ENCODE data around the gene ORMDL3.

Gene ORMDL3

DNA sequence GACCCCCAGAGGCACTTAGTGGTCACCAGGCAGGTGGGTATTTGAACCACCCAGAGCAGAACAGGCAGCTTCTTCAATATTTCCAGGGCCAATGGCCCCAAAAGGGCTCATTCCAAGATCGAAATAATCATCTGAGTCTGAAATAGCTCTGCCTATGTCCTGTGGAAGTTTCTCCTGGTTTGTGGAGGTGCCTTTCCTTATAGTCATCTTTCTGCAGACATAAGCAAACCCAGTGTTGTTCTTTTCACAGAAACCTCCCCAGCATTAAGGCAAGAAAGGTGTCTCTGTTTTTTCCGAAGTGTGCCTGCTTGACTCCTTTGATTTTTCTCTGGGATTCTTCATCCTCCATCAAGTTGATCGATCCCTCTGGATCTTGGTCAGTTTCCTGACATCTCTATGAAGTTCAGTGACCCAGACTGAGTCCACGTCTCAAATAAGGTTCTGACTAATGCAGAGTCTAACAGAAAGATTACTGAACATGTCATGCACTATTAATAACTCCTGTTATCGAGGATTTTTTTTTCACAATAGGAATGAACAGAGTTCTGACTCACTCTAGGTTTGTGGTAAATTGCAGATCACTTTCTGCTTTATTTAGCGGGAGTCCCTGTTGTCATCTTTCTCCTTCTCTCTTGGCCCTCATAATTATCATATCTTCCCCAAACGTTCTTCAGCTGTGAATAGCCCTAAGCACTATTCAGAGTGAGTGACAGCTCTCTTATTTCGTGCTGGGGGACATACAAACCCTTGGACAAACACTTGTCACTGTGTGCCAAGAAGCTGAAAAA lies 1.7 kb upstream of the ORMDL3 start:
- in situ Hi-C loops (cut with HindIII; ENCODE audit: low pct_ligation_motif_present, low pct_unique_long_range_greater_than_20kb, low sequenced_read_pairs), result no loop called here
- DNase-seq, result peak; percentile 92

DNA sequence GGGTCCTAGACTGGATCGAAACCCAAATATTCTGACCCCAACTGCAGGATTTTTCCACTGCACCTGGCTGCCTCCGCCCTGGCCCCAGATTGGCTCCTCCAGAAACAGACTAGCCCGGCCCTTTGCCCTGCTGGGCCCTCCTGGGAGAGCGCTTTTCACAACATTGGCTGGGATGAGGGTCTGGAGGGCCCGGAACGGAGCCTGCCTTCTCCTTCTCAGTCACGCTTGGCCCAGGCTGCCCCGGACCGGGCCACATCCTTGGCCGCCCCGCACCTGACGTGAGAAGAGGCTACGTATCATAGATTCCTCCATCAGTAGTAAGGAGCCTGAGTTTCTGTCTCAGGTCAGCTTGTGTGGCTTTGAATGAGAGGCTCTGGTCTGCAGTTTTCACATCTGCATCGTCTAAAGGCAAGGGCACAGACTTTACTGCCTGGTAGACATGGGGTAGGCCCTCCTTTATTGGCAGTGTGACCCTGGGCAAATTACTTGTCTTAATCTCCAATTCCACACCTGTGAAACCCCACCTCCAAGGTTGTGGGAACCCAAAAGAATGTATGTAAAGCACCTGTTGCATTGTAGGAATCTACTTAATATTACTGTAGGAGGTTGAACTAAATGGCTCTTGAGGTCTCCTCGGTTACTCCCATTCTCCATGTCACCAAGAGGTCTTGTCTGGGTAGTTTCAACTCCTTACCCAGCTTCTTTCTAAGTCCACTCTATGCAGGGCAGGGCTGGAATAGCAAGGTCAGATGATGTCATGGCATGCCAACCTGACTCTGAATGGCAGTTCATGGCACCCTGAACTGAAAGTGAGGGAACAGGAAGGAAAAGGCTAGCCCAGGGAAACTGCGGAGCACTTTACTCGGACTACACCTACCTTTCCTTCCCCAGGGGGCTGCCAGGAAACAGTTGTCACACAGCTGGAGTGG lies 792 bp upstream of the ORMDL3 start:
- DNase-seq, result peak; percentile 49
- in situ Hi-C loops (cut with HindIII; ENCODE audit: low pct_ligation_motif_present, low pct_unique_long_range_greater_than_20kb, low sequenced_read_pairs), result no loop called here

GRCh38 chr17:39926588-39927100 lies 757 bp downstream of the ORMDL3 start:
- DNase-seq, result peak; percentile 27

GRCh38 chr17:39926135-39926587 lies 1.2 kb downstream of the ORMDL3 start:
- no peak for DNase-seq
- in situ Hi-C loops (cut with HindIII; ENCODE audit: low pct_ligation_motif_present, low pct_unique_long_range_greater_than_20kb, low sequenced_read_pairs), result no loop called here

More at GRCh38 chr17:39926588-39927100, 757 bp downstream of the ORMDL3 start:
- in situ Hi-C loops (cut with HindIII; ENCODE audit: low pct_ligation_motif_present, low pct_unique_long_range_greater_than_20kb, low sequenced_read_pairs), result no loop called here

GRCh38 chr17:39925282-39926134 lies 1.9 kb downstream of the ORMDL3 start:
- no peak for DNase-seq
- in situ Hi-C loops (cut with HindIII; ENCODE audit: low pct_ligation_motif_present, low pct_unique_long_range_greater_than_20kb, low sequenced_read_pairs), result no loop called here

DNA sequence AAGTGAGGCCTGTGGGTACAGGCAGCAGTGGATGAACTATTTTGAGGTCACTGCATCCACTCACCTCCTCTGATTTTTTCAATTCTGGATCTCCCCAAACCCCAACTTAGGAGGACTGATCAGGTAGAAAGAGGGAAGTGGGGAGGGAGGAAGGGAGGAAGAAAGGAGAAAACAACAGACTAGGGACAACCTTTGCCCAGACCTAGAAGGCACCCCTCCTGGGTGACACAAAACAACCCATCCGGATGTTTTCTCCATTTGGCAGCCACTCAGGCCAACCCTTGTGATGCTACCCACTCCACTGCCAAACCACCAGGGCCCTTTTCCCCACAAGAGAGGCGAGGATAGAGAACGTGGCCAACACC lies 2.7 kb downstream of the ORMDL3 start:
- in situ Hi-C loops (cut with HindIII; ENCODE audit: low pct_ligation_motif_present, low pct_unique_long_range_greater_than_20kb, low sequenced_read_pairs), result no loop called here
- no peak for DNase-seq

DNA sequence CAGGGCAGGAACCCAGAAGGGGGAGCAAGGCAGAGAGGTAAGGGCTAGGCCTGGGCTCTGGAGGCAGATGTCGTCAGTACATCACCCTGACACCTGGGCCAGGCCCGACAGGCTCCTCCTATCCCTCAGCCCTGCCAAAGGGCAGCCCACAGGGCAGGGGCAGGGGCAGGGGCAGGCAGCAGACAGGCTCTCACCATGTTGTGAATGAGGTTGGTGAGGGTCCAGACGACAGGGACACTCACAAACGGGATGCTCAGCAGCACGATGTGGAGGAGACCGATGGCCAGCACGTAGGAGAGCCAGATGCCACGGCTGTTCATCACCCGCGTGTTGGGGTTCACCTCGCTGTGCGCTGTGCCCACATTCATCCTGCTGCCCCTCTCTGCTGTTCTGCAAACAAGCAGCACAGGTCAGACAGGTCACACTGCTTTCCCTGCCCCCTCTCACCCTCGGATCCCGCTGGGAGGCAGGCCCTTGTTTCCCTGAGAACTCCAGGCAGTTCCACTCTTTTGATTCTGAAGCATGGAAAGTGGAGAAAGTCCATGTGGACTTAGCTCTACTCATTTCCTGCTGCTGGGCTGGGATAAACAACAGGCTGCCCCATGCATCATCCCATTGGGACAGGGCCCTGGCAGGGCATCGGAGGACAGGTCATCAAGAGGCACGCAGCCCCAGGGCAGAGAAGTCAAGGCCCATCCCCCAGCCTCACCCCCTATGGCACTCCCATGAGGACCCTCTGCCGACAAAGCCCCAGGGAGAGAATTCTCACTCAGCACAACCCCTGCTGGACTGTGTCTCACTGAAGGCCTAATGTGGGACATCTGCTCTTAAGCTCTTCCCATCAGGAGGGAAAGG lies 3.3 kb downstream of the ORMDL3 start:
- in situ Hi-C loops (cut with HindIII; ENCODE audit: low pct_ligation_motif_present, low pct_unique_long_range_greater_than_20kb, low sequenced_read_pairs), result no loop called here
- DNase-seq, result no peak

- in situ Hi-C loops (cut with HindIII; ENCODE audit: low pct_ligation_motif_present, low pct_unique_long_range_greater_than_20kb, low sequenced_read_pairs), result no loop called here
- DNase-seq, result no peak
Measured at GRCh38 chr17:39923230-39923629, 4.2 kb downstream of the ORMDL3 start.

DNA sequence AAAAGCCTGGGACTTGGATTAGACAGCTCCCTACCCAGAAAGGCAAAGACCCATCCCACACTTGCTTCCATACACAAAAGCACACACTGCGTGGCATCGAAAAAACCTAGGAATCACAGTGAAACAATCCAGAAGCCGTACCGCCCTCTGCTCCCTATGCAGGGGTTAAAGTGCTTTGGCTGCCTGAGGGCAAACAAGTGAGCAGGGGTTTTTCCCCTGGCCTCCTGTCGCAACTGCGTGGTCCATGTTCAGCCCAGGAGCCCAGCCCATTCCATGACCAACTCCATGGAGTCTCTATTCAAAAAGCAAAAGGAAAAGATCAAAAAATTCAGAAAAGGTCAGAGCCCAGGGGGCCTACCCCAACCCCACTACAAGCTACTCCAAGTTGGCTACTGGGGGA lies 5.4 kb downstream of the ORMDL3 start:
- DNase-seq, result no peak
- in situ Hi-C loops (cut with HindIII; ENCODE audit: low pct_ligation_motif_present, low pct_unique_long_range_greater_than_20kb, low sequenced_read_pairs), result no loop called here

DNA sequence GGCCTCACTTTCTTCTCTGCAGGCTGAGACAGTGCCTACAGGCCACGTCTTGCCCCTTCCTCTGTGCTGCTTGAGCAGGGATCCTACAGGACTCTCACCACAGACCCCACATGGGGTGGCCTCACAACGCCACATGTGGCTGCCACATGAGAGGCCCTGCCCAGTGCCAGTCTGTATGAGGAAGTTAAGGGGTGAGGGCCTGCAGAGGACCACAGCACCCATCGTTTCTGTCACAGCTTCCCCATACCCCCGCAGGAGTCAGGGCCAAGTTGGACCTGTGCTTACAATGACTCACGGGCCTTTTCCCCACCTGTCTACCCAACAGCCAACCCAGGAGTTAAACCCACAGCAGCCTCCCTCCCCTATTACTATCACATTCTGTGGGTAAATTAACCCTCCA lies 6.1 kb downstream of the ORMDL3 start:
- DNase-seq, result no peak
- in situ Hi-C loops (cut with HindIII; ENCODE audit: low pct_ligation_motif_present, low pct_unique_long_range_greater_than_20kb, low sequenced_read_pairs), result no loop called here

GRCh38 chr17:39920218-39921210 lies 6.9 kb downstream of the ORMDL3 start:
- in situ Hi-C loops (cut with HindIII; ENCODE audit: low pct_ligation_motif_present, low pct_unique_long_range_greater_than_20kb, low sequenced_read_pairs), result no loop called here
- no peak for DNase-seq

- in situ Hi-C loops (cut with HindIII; ENCODE audit: low pct_ligation_motif_present, low pct_unique_long_range_greater_than_20kb, low sequenced_read_pairs), result no loop called here
- DNase-seq, result no peak
Measured at GRCh38 chr17:39919087-39919683, 8.2 kb downstream of the ORMDL3 start.

DNA sequence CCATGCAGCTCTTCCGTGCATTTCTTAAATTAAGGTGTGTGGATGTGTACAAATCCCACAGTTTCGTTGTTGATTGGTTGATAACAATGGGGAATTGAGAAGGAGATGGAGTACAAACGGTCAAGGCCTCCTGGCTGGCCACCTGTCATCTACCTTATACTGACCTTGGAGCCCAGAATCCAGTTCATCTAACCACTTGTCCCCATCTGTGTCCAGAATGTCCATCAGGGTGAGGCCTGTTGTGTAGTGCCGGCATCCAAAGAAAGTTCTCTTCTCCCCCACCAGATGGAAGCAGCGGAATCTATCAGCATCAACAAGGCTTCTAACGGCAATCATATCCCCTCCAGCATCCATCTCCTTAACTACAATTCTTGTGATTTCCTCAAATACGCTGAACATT lies 10.5 kb downstream of the ORMDL3 start:
- in situ Hi-C loops (cut with HindIII; ENCODE audit: low pct_ligation_motif_present, low pct_unique_long_range_greater_than_20kb, low sequenced_read_pairs), result no loop called here
- DNase-seq, result no peak

DNA sequence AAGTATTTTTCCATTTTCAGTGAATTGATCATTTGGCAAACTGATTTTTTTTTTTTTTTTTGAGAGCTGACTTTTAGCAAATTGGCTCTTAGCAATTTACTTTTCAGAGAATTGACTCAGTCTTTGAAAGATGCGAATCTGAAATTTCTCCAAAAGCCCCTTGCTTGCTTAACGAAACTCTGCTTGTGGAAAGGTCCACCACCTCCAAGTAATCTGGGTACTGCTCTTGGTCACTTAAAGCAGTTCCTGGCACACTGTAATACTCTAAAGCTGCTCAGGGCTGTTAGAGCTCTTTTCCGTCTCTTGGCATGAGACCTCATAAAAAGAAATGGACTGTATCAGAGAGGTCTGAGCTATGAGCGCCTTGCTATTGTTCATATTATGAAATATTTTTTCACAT lies 11.8 kb downstream of the ORMDL3 start:
- in situ Hi-C loops (cut with HindIII; ENCODE audit: low pct_ligation_motif_present, low pct_unique_long_range_greater_than_20kb, low sequenced_read_pairs), result no loop called here
- DNase-seq, result no peak

GRCh38 chr17:39913989-39914388 lies 13.4 kb downstream of the ORMDL3 start:
- no peak for DNase-seq
- in situ Hi-C loops (cut with HindIII; ENCODE audit: low pct_ligation_motif_present, low pct_unique_long_range_greater_than_20kb, low sequenced_read_pairs), result no loop called here

- in situ Hi-C loops (cut with HindIII; ENCODE audit: low pct_ligation_motif_present, low pct_unique_long_range_greater_than_20kb, low sequenced_read_pairs), result no loop called here
Measured at GRCh38 chr17:39908789-39909352, 18.5 kb downstream of the ORMDL3 start.

More at GRCh38 chr17:39908789-39909352, 18.5 kb downstream of the ORMDL3 start:
- no peak for DNase-seq
